GM23248 (cell line): ENCODE data around the gene CEBPZOS.

Experiments used
- EZH2 ChIP-seq: fragments of 200-600 bp; sonication (generic); IDR thresholded peaks from 2 replicates; pipeline ENCODE4 v1.6.1; 2018; ENCODE audit warnings: antibody characterized with exemption, mild to moderate bottlenecking; ENCODE audit not compliant: insufficient read depth, poor library complexity, severe bottlenecking
- EZH2phosphoT487 ChIP-seq: fragments of 200-600 bp; sonication (generic); IDR thresholded peaks from 2 replicates; pipeline ENCODE4 v1.6.1; 2018; ENCODE audit warnings: antibody characterized with exemption, moderate library complexity, mild to moderate bottlenecking, low read depth; ENCODE audit not compliant: insufficient read depth

GRCh38 chr2:37154785-37155184, 41.5 kb upstream of the CEBPZOS start:
- no peak for TF ChIP-seq EZH2
- no peak for TF ChIP-seq EZH2phosphoT487
